ENCODE data around the gene ANGPT4.

DNA sequence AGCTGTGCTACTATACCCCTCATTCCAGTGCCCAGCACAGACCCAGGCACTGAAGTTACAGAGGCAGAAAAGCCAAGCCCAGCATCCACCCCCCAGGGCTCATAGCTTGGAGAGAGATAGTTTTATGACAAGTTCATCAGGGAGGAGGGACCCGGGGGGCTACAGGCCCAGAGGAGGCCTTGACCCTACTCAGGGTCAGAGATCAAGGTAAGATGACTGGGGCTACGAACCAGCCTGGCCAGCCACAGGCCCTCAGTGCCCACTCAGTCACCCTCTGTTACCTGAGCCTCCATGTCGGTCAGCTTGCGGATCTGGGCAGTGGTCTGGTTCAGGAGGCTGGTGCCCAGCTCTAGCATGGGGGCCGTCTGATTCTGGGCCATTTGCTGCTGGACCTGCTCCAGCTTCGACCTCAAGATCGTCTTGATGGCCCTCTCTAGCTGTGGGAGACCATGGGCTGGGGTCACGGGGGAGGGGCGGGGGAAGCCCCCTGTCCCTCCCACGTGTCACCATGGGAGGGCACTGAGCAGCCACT lies 26.1 kb downstream of the ANGPT4 start:
- TF ChIP-seq, protein P1, sequence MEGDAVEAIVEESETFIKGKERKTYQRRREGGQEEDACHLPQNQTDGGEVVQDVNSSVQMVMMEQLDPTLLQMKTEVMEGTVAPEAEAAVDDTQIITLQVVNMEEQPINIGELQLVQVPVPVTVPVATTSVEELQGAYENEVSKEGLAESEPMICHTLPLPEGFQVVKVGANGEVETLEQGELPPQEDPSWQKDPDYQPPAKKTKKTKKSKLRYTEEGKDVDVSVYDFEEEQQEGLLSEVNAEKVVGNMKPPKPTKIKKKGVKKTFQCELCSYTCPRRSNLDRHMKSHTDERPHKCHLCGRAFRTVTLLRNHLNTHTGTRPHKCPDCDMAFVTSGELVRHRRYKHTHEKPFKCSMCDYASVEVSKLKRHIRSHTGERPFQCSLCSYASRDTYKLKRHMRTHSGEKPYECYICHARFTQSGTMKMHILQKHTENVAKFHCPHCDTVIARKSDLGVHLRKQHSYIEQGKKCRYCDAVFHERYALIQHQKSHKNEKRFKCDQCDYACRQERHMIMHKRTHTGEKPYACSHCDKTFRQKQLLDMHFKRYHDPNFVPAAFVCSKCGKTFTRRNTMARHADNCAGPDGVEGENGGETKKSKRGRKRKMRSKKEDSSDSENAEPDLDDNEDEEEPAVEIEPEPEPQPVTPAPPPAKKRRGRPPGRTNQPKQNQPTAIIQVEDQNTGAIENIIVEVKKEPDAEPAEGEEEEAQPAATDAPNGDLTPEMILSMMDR (IDR thresholded peaks at IDR 0.05; ENCODE audit: low read length), result no peak
- TF ChIP-seq EZH2 (IDR thresholded peaks at IDR 0.05; ENCODE audit: borderline replicate concordance, low read length), result no peak

Measured in OCI-LY1 (cell line).